NT2/D1 (cell line): ENCODE measurements around the gene GPR161.

Source experiments
- SUZ12 ChIP-seq: IDR thresholded peaks from 2 replicates; pipeline ENCODE4 v1.6.1; 2011; ENCODE audit not compliant: insufficient read length, insufficient read depth; ENCODE audit errors: extremely low read depth
- YY1 ChIP-seq: IDR thresholded peaks from 2 replicates; pipeline ENCODE4 v1.6.1; 2011; ENCODE audit not compliant: insufficient read length, insufficient read depth
- ZNF274 ChIP-seq: IDR thresholded peaks from 2 replicates; pipeline ENCODE4 v1.6.1; 2011; ENCODE audit warnings: mild to moderate bottlenecking, low read depth, low read length

DNA sequence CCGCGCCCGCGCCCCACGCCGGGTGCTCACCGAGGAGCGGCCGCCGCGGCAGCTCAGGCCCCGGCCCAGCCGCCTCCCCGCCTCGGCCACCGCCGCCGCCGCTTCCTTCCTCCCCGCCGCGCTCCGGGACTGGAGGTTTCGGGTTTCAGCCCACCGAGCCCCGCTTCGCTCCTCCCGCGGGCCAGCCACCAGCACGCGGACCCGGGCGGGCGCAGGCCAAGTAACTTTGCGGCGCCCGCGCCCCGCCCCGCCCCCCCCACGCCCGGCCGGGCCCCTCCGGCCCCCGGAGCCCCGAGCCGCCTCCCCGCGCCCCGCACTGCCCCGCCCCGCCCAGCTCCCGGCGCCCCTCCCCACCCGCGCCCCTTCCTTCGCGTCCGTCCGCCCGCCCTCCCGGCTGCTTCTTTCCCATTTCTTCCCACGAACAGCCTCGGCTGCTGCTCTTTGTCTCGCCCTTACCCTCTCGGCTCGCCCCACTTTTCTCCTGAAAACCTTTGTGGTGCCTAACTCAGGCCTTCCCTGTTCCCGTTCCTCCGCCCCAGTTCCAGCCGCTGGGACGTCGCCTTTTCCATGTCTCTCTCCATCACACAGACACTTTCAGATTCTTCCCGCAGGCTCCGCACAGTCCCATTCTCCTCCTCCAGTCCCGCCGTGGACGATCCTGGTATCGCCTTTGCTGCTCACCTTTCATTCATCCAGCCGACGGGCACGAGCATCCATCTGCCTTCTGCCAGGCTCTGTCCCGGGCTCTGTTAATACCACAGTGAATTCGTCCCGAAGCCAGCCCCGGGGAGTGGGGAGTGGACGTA is at the start of gene GPR161:
- TF ChIP-seq ZNF274 (no peak), YY1 (no peak), SUZ12 (no peak)
